Transverse colon (tissue), 4 donors: Measurements from ENCODE around the gene GARNL3.

Experiments
- EP300 ChIP-seq: sonication (generic); formaldehyde crosslinking; IDR thresholded peaks from one replicate; pipeline ENCODE4 v1.6.1; 2017; ENCODE audit warnings: antibody characterized with exemption, low read depth
- POLR2A ChIP-seq: fragments of 450-650 bp; IDR thresholded peaks from one replicate; pipeline ENCODE4 v1.6.1; 2016; ENCODE audit warnings: antibody characterized with exemption, mild to moderate bottlenecking, moderate library complexity
- POLR2AphosphoS5 ChIP-seq, 3 donors: sonication (generic); formaldehyde crosslinking; IDR thresholded peaks; one replicate each; pipeline ENCODE4 v1.6.1; 2016; ENCODE audit warnings: antibody characterized with exemption in 3 of 3
- TF ChIP-seq, protein P1 (sequence below), 5 experiments: fragments of 200-600 bp in 3 of 5; fragments of 450-650 bp in 2 of 5; sonication (generic) in 3 of 5; IDR thresholded peaks; 1 replicate in 2 of 5; 2 replicates in 3 of 5; pipeline ENCODE4 v1.5.1; 2016 to 2017; ENCODE audit warnings: antibody characterized with exemption in 5 of 5, inconsistent platforms in 3 of 5, mild to moderate bottlenecking in 2 of 5, moderate library complexity in 1 of 5

DNA sequence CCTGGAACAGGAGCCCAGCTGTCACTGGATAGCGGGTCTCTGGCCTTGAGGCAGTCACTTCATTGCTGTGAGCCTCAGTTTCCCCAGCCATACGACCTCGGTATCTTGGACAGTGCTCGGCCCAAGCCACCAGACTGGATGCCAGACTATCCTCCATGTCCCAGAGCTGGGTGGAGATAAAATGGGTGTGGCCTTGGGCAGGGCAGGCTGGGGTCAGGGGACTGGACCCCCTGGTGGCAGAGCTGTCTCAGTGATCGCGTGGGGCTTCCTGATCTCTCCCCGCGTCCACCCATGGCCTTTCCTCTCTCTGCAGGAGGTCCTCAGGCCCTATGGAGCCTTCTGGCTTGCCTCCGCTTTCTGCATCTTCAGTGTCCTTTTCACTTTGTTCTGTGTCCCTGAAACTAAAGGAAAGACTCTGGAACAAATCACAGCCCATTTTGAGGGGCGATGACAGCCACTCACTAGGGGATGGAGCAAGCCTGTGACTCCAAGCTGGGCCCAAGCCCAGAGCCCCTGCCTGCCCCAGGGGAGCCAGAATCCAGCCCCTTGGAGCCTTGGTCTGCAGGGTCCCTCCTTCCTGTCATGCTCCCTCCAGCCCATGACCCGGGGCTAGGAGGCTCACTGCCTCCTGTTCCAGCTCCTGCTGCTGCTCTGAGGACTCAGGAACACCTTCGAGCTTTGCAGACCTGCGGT is 142.4 kb downstream of the GARNL3 start:
- TF ChIP-seq, protein P1, sequence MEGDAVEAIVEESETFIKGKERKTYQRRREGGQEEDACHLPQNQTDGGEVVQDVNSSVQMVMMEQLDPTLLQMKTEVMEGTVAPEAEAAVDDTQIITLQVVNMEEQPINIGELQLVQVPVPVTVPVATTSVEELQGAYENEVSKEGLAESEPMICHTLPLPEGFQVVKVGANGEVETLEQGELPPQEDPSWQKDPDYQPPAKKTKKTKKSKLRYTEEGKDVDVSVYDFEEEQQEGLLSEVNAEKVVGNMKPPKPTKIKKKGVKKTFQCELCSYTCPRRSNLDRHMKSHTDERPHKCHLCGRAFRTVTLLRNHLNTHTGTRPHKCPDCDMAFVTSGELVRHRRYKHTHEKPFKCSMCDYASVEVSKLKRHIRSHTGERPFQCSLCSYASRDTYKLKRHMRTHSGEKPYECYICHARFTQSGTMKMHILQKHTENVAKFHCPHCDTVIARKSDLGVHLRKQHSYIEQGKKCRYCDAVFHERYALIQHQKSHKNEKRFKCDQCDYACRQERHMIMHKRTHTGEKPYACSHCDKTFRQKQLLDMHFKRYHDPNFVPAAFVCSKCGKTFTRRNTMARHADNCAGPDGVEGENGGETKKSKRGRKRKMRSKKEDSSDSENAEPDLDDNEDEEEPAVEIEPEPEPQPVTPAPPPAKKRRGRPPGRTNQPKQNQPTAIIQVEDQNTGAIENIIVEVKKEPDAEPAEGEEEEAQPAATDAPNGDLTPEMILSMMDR (IDR thresholded peaks at IDR 0.05), result no peak
- TF ChIP-seq EP300 (no peak), POLR2A (no peak), POLR2AphosphoS5 (IDR thresholded peaks at IDR 0.05) (no peak)
